ENCODE data around the gene ZNF22.

Gene ZNF22

GRCh38 chr10:44982114-44982460, 18.6 kb upstream of the ZNF22 start:
- TF ChIP-seq CTCF (IDR thresholded peaks at IDR 0.05; ENCODE audit: low read depth, low read length), result no peak
- Histone ChIP-seq H3K27me3 (no peaks in the 10 kb centered on the region), H3K4me1 (peaks cover 11% of the 10 kb centered on the region)

GRCh38 chr10:44982496-44982895, 18.2 kb upstream of the ZNF22 start:
- no peaks in the 10 kb centered on the region for H3K9me3 ChIP-seq

More at GRCh38 chr10:44982114-44982460, 18.6 kb upstream of the ZNF22 start:
- Histone ChIP-seq H3K4me3 (ENCODE audit: low read depth, low read length) (no peak overlapping the region), H3K9me3 (no peaks in the 10 kb centered on the region), H3K36me3 (no peaks in the 10 kb centered on the region)
- no peak for DNase-seq

GRCh38 chr10:44983066-44983894, 17.4 kb upstream of the ZNF22 start:
- H3K9me3 ChIP-seq, result no peaks in the 10 kb centered on the region
- no peak for TF ChIP-seq CTCF (IDR thresholded peaks at IDR 0.05; ENCODE audit: low read depth, low read length)
- no peaks in the 10 kb centered on the region for H3K36me3 ChIP-seq
- H3K4me1 ChIP-seq, result peaks cover 11% of the 10 kb centered on the region
- H3K4me3 ChIP-seq (ENCODE audit: low read depth, low read length), result no peak overlapping the region
- DNase-seq, result no peak
- H3K27me3 ChIP-seq, result no peaks in the 10 kb centered on the region

More at GRCh38 chr10:44982496-44982895, 18.2 kb upstream of the ZNF22 start:
- no peak overlapping the region for H3K4me3 ChIP-seq (ENCODE audit: low read depth, low read length)
- no peaks in the 10 kb centered on the region for H3K36me3 ChIP-seq
- no peak for DNase-seq
- H3K27me3 ChIP-seq, result no peaks in the 10 kb centered on the region
- peaks cover 11% of the 10 kb centered on the region for H3K4me1 ChIP-seq
- no peak for TF ChIP-seq CTCF (IDR thresholded peaks at IDR 0.05; ENCODE audit: low read depth, low read length)

- no peak for TF ChIP-seq CTCF (IDR thresholded peaks at IDR 0.05; ENCODE audit: low read depth, low read length)
- no peak for DNase-seq
- Histone ChIP-seq H3K27me3 (no peaks in the 10 kb centered on the region), H3K4me3 (ENCODE audit: low read depth, low read length) (no peak overlapping the region), H3K4me1 (peaks cover 6% of the 10 kb centered on the region), H3K36me3 (no peaks in the 10 kb centered on the region), H3K9me3 (no peaks in the 10 kb centered on the region)
These were observed 16.8 kb upstream of the ZNF22 start for GRCh38 chr10:44983895-44984278.

GRCh38 chr10:44984671-44985101, 16.0 kb upstream of the ZNF22 start:
- DNase-seq, result no peak
- Histone ChIP-seq H3K9me3 (no peaks in the 10 kb centered on the region), H3K36me3 (no peaks in the 10 kb centered on the region), H3K27me3 (no peaks in the 10 kb centered on the region), H3K4me1 (no peaks in the 10 kb centered on the region), H3K4me3 (ENCODE audit: low read depth, low read length) (no peak overlapping the region)
- TF ChIP-seq CTCF (IDR thresholded peaks at IDR 0.05; ENCODE audit: low read depth, low read length), result no peak

GRCh38 chr10:44985175-44985681, 15.5 kb upstream of the ZNF22 start:
- no peak for TF ChIP-seq CTCF (IDR thresholded peaks at IDR 0.05; ENCODE audit: low read depth, low read length)
- Histone ChIP-seq H3K4me1 (no peaks in the 10 kb centered on the region), H3K27me3 (no peaks in the 10 kb centered on the region), H3K9me3 (no peaks in the 10 kb centered on the region), H3K4me3 (ENCODE audit: low read depth, low read length) (no peak overlapping the region), H3K36me3 (no peaks in the 10 kb centered on the region)
- no peak for DNase-seq

Measured in BE2C (cell line).